ENCODE measurements around the gene ZNRF2.

- TF ChIP-seq CTCF (IDR thresholded peaks at IDR 0.05), result no peak
- TF ChIP-seq POLR2A (IDR thresholded peaks at IDR 0.05), result no peak
Measured at GRCh38 chr7:30354791-30355190, 70.4 kb downstream of the ZNRF2 start.
